ENCODE data around the gene RERE.

RERE gene

GRCh38 chr1:8408151-8408839 lies 409.1 kb downstream of the RERE start:
- TF ChIP-seq CTCF (conservative IDR thresholded peaks at IDR 0.05), result no peak
- TF ChIP-seq ZFX (IDR thresholded peaks at IDR 0.05), result no peak

GRCh38 chr1:8407652-8408051 lies 409.8 kb downstream of the RERE start:
- peak overlapping the region; percentile 82 for H3K27ac ChIP-seq
- TF ChIP-seq CTCF (conservative IDR thresholded peaks at IDR 0.05) (no peak), ZFX (IDR thresholded peaks at IDR 0.05) (no peak)

More at GRCh38 chr1:8408151-8408839, 409.1 kb downstream of the RERE start:
- H3K27ac ChIP-seq, result peak overlapping the region; percentile 82

GRCh38 chr1:8406960-8407359 lies 410.5 kb downstream of the RERE start:
- peak overlapping the region; percentile 82 for H3K27ac ChIP-seq
- TF ChIP-seq CTCF (conservative IDR thresholded peaks at IDR 0.05), result no peak
- no peak for TF ChIP-seq ZFX (IDR thresholded peaks at IDR 0.05)

- H3K27ac ChIP-seq, result no peak overlapping the region
- TF ChIP-seq CTCF (conservative IDR thresholded peaks at IDR 0.05), result no peak
- no peak for TF ChIP-seq ZFX (IDR thresholded peaks at IDR 0.05)
These were observed 411.4 kb downstream of the RERE start for GRCh38 chr1:8406011-8406410.

GRCh38 chr1:8404460-8405370 lies 412.7 kb downstream of the RERE start:
- H3K27ac ChIP-seq, result peak overlapping the region; percentile 20

GRCh38 chr1:8402109-8402710 lies 415.2 kb downstream of the RERE start:
- TF ChIP-seq CTCF (conservative IDR thresholded peaks at IDR 0.05) (no peak), ZFX (IDR thresholded peaks at IDR 0.05) (no peak)
- H3K27ac ChIP-seq, result no peak overlapping the region

More at GRCh38 chr1:8404460-8405370, 412.7 kb downstream of the RERE start:
- TF ChIP-seq ZFX (IDR thresholded peaks at IDR 0.05), result no peak
- TF ChIP-seq CTCF (conservative IDR thresholded peaks at IDR 0.05), result no peak

Data from C4-2B (cell line).